A549 (cell line): ENCODE results near the gene RABGAP1. TPM values are rescaled to one million over a fixed set of nuclear protein-coding genes. Genes with fewer than 3 reads are reported as not detected.

Source experiments
- ATAC-seq, 2 experiments: fragments of 200-7000 bp in 1 of 2; fragments of >200 bp in 1 of 2; cut with Nextera tagmentation in 1 of 2; cut with Tn5 transposase in 1 of 2; 3 replicates each; pipeline versions ENCODE4 v1.8.0 to v1.9.1; 2018 to 2020; ENCODE audit warnings: mild to moderate bottlenecking in 1 of 2, moderate library complexity in 1 of 2
- CTCF ChIA-PET: fragments of 300-600 bp; sonication (Branson Sonifier 250); formaldehyde crosslinking; extraction: SDS; loops from one replicate; lab custom pipeline; 2021; ENCODE audit warnings: antibody characterized with exemption, inconsistent platforms; lab: Yijun Ruan, JAX
- POLR2A ChIA-PET: fragments of 350-600 bp; formaldehyde crosslinking; extraction: SDS; loops from one replicate; lab custom pipeline; 2021; ENCODE audit warnings: antibody characterized with exemption, inconsistent platforms; lab: Yijun Ruan, JAX
- DNase-seq, 2 experiments: peaks; one replicate each; pipeline versions ENCODE4 v3.0.0 to v3.0.0-alpha.2; 2011 to 2016; ENCODE audit warnings: low read depth in 1 of 2, low spot score in 1 of 2
- FAIRE-seq: peaks from 2 replicates; lab custom pipeline; 2011; peaks lifted over from hg19 to GRCh38; lab: Jason Lieb, UNC
- H3K27ac ChIP-seq, 2 experiments: fragments of >200 bp; sonication (Bioruptor Twin); formaldehyde crosslinking; 3 replicates each; pipeline ENCODE4 v1.5.1; 2016 to 2017
- H3K4me1 ChIP-seq: fragments of >200 bp; sonication (Bioruptor Twin); formaldehyde crosslinking; 3 replicates; pipeline ENCODE4 v1.6.1; 2016
- H3K4me2 ChIP-seq: fragments of >200 bp; sonication (Bioruptor Twin); formaldehyde crosslinking; 3 replicates; pipeline ENCODE4 v1.6.1; 2016
- H3K4me3 ChIP-seq: fragments of >200 bp; sonication (Bioruptor Twin); formaldehyde crosslinking; 3 replicates; pipeline ENCODE4 v1.5.1; 2016
- H3K9me3 ChIP-seq: fragments of >200 bp; sonication (Bioruptor Twin); formaldehyde crosslinking; 3 replicates; pipeline ENCODE4 v1.6.1; 2016
- ATOH8 ChIP-seq: fragments of 250-450 bp; sonication (Bioruptor Pico); IDR thresholded peaks from 2 replicates; pipeline ENCODE4 v1.5.0; 2020; ENCODE audit warnings: low read depth, mild to moderate bottlenecking, moderate library complexity
- BCL3 ChIP-seq: fragments of >200 bp; sonication (Bioruptor Twin); formaldehyde crosslinking; IDR thresholded peaks from 3 replicates; pipeline ENCODE4 v1.6.1; 2016
- CTCF ChIP-seq: fragments of >200 bp; sonication (Bioruptor Twin); formaldehyde crosslinking; IDR thresholded peaks from 3 replicates; pipeline ENCODE4 v1.5.1; 2016
- E2F6 ChIP-seq: IDR thresholded peaks from 2 replicates; pipeline ENCODE4 v1.6.1; 2012; ENCODE audit warnings: low read depth, borderline replicate concordance
- EHF ChIP-seq: fragments of 250-450 bp; sonication (Bioruptor Pico); IDR thresholded peaks from 2 replicates; pipeline ENCODE4 v1.5.0; 2020; ENCODE audit warnings: mild to moderate bottlenecking
- FOXS1 ChIP-seq: fragments of 250-450 bp; sonication (Bioruptor Pico); IDR thresholded peaks from 2 replicates; pipeline ENCODE4 v1.5.0; 2020; ENCODE audit warnings: mild to moderate bottlenecking, moderate library complexity
- HMGXB4 ChIP-seq: fragments of 250-450 bp; sonication (Bioruptor Pico); IDR thresholded peaks from 2 replicates; pipeline ENCODE4 v1.5.0; 2021; ENCODE audit warnings: mild to moderate bottlenecking, moderate library complexity, borderline replicate concordance
- HOXB13 ChIP-seq: fragments of 250-450 bp; sonication (Bioruptor Pico); IDR thresholded peaks from 2 replicates; pipeline ENCODE4 v1.5.0; 2020; ENCODE audit warnings: low read depth, mild to moderate bottlenecking, moderate library complexity
- HOXB5 ChIP-seq: fragments of 250-450 bp; sonication (Bioruptor Pico); IDR thresholded peaks from 2 replicates; pipeline ENCODE4 v1.5.0; 2020; ENCODE audit warnings: mild to moderate bottlenecking, moderate library complexity
- JUN ChIP-seq, 2 experiments: fragments of >200 bp; sonication (Bioruptor Twin); formaldehyde crosslinking; IDR thresholded peaks; 2 replicates in 1 of 2; 3 replicates in 1 of 2; pipeline ENCODE4 v1.6.1; 2016 to 2017
- KDM1A ChIP-seq: fragments of 200-600 bp; sonication (generic); IDR thresholded peaks from 2 replicates; pipeline ENCODE4 v1.6.1; 2016; ENCODE audit warnings: low read depth, mild to moderate bottlenecking
- KDM5A ChIP-seq: fragments of 200-600 bp; sonication (generic); IDR thresholded peaks from 2 replicates; pipeline ENCODE4 v1.6.1; 2016; ENCODE audit warnings: antibody characterized with exemption, mild to moderate bottlenecking
- MAFK ChIP-seq: fragments of 450-650 bp; IDR thresholded peaks from 2 replicates; pipeline ENCODE4 v1.6.1; 2014; ENCODE audit not compliant: partially characterized antibody
- MAZ ChIP-seq: fragments of 150-350 bp; IDR thresholded peaks from 2 replicates; pipeline ENCODE4 v1.6.1; 2014; ENCODE audit warnings: antibody characterized with exemption, low read depth, low read length, borderline replicate concordance
- MYC ChIP-seq: IDR thresholded peaks from 2 replicates; pipeline ENCODE4 v1.6.1; 2012; ENCODE audit warnings: mild to moderate bottlenecking, inconsistent platforms, low read length, improper control_type of control experiment, borderline replicate concordance
- PBX3 ChIP-seq: IDR thresholded peaks from 2 replicates; pipeline ENCODE4 v1.6.1; 2012
- RAD21 ChIP-seq, 2 experiments: fragments of >200 bp in 1 of 2; sonication (Bioruptor Twin) in 1 of 2; formaldehyde crosslinking in 1 of 2; IDR thresholded peaks in 1 of 2; conservative IDR thresholded peaks in 1 of 2; 2 replicates in 1 of 2; 3 replicates in 1 of 2; pipeline ENCODE4 v1.6.1; 2012 to 2018; ENCODE audit warnings: inconsistent platforms in 1 of 2
- RFX5 ChIP-seq: fragments of 450-650 bp; IDR thresholded peaks from 2 replicates; pipeline ENCODE4 v1.7.1; 2014; ENCODE audit warnings: antibody characterized with exemption, mild to moderate bottlenecking, moderate library complexity
- RNF2 ChIP-seq: fragments of 200-600 bp; sonication (generic); IDR thresholded peaks from 2 replicates; pipeline ENCODE4 v1.6.1; 2016; ENCODE audit warnings: low read depth, mild to moderate bottlenecking, antibody characterized with exemption, moderate library complexity, borderline replicate concordance
- USF2 ChIP-seq: fragments of 450-650 bp; IDR thresholded peaks from 2 replicates; pipeline ENCODE4 v1.6.1; 2014; ENCODE audit warnings: antibody characterized with exemption
- WGBS: methylation state at CpG from one replicate; pipeline ENCODE4 v1.1.6; 2017; ENCODE audit errors: missing lambda C conversion rate; 5-methylcytosine and 5-hydroxymethylcytosine counted together
- polyA plus RNA-seq, 4 experiments: library from polyadenylated mRNA; depleted of rRNA in 3 of 4; stranded (reverse); fragments of >200 nt; fragmentation: RNase III in 1 of 4; extraction: RNeasy Plus Mini Kit Qiagen cat#74134 plus additional on column Dnase treatment in 1 of 4; gene quantifications; 2 replicates in 3 of 4; 3 replicates in 1 of 4; pipeline ENCODE4 v1.2.3, GENCODE V29; 2011 to 2017

RABGAP1 gene
- polyA plus RNA-seq, 2 of the 4 experiments (the other 2 are of a cell fraction): 17.5 to 39.9 TPM

GRCh38 chr9:122944960-122945888, 4.4 kb downstream of the RABGAP1 start:
- TF ChIP-seq HOXB13 (CRISPR knock-in tag) (no peak), KDM1A (no peak), KDM5A (no peak), E2F6 (no peak), BCL3 (no peak), ATOH8 (CRISPR knock-in tag) (no peak), RFX5 (no peak), HMGXB4 (CRISPR knock-in tag) (no peak), PBX3 (no peak)
- 85% methylated on average over 4 of the region's 4 CpGs for WGBS
- H3K27ac ChIP-seq: no peak overlapping the region
- ATAC-seq: no peak
- FAIRE-seq: no peak
- H3K9me3 ChIP-seq: no peaks in the 10 kb centered on the region
- peaks cover 29% of the 10 kb centered on the region; the same call in 2 of the 3 replicates for H3K4me1 ChIP-seq
- H3K4me3 ChIP-seq: no peak overlapping the region
- no peak overlapping the region for H3K4me2 ChIP-seq
- DNase-seq: no peak
- POLR2A ChIA-PET: no interaction called here
- CTCF ChIA-PET: interaction anchor here (0.6 to 1.7 kb wide), 2 partner anchors 15 to 405 kb away, joined by 3 read pairs; no protein-coding TSS in a partner anchor

- FAIRE-seq (no peak), ATAC-seq (no peak), DNase-seq (no peak)
- H3K4me1 ChIP-seq: peaks cover 27% of the 10 kb centered on the region; the same call in 2 of the 3 replicates
- H3K4me3 ChIP-seq: no peak overlapping the region
- CTCF ChIA-PET: interaction anchor here (0.5 kb wide), 1 partner anchor 20 kb away, joined by 3 read pairs; no protein-coding TSS in a partner anchor
- TF ChIP-seq MYC (no peak), MAFK (peak; percentile 74)
- POLR2A ChIA-PET: no interaction called here
- no peaks in the 10 kb centered on the region for H3K9me3 ChIP-seq
- no peak overlapping the region for H3K4me2 ChIP-seq
- no peak overlapping the region for H3K27ac ChIP-seq
- WGBS: 86% methylated on average over 1 of the region's 1 CpG
Measured at GRCh38 chr9:122946461-122947005, 5.7 kb downstream of the RABGAP1 start.

GRCh38 chr9:122948313-122948712, 7.5 kb downstream of the RABGAP1 start:
- CTCF ChIA-PET: interaction anchor here (1.1 kb wide), 1 partner anchor 19 kb away, joined by 3 read pairs; no protein-coding TSS in a partner anchor
- DNase-seq (no peak), FAIRE-seq (no peak), ATAC-seq (no peak)
- POLR2A ChIA-PET: no interaction called here
- Histone ChIP-seq H3K4me1 (peaks cover 16% of the 10 kb centered on the region; the same call in 1 of the 3 replicates), H3K4me2 (no peak overlapping the region), H3K9me3 (no peaks in the 10 kb centered on the region), H3K4me3 (no peak overlapping the region), H3K27ac (no peak overlapping the region)
- 88% methylated on average over 3 of the region's 3 CpGs for WGBS
- TF ChIP-seq ATOH8 (CRISPR knock-in tag): no peak
- no peak for TF ChIP-seq USF2
- TF ChIP-seq RAD21 (conservative IDR thresholded peaks at IDR 0.05 in 1 of 2, IDR thresholded peaks at IDR 0.05 in 1 of 2): no peak
- TF ChIP-seq JUN (IDR thresholded peaks at IDR 0.05): no peak
- no peak for TF ChIP-seq HOXB5 (CRISPR knock-in tag)
- no peak for TF ChIP-seq MAZ
- TF ChIP-seq EHF (CRISPR knock-in tag): no peak
- TF ChIP-seq CTCF: no peak
- TF ChIP-seq RNF2: no peak
- TF ChIP-seq FOXS1 (CRISPR knock-in tag): no peak
